GM12873 (cell line): ENCODE measurements around the gene SLC25A31.

Experiments
- TF ChIP-seq, protein P1 (sequence below): IDR thresholded peaks from 2 replicates; pipeline ENCODE4 v1.5.1; 2012; ENCODE audit warnings: low read depth, mild to moderate bottlenecking, moderate library complexity, low read length, control low read depth; ENCODE audit not compliant: insufficient read depth; ENCODE audit errors: missing control alignments

SLC25A31 gene

DNA sequence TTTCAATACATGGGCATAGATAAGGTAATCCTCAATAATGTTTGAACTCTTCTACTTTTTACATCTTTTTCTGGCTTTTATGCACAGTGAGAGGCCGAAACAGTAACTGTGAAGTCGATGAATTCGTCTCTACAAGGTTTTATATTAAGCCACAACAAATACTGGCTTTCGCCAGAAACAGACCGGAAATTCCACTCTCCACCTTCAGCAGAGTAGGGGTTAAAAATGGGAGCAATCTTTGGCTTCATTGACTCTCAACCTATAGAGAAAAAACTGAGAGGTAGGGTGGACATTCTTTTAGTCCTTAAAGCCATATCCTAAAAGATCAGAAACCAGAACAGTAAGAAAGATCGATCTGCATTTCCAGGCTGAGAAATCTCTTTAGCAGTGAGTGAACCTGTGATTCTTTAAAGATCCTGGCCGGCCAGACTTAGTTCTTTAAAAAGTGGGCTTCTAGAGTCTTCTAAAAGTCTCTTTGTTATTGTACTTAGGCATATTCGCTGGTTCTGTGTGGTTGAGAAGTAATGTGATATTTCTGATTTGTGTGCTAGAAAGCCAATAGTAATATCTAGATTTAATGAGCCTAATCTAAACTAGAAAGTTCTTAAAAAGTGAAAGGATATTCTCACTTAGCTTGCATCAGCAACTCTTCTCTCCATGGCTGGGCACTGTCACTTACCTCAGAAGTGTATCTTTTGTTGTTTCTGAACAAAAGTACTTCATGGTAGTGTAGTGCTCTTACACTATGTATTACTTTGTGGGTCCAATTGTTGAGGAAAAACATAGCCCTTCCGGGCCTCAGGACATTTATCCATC, 54.0 kb downstream of the SLC25A31 start:
- TF ChIP-seq, protein P1, sequence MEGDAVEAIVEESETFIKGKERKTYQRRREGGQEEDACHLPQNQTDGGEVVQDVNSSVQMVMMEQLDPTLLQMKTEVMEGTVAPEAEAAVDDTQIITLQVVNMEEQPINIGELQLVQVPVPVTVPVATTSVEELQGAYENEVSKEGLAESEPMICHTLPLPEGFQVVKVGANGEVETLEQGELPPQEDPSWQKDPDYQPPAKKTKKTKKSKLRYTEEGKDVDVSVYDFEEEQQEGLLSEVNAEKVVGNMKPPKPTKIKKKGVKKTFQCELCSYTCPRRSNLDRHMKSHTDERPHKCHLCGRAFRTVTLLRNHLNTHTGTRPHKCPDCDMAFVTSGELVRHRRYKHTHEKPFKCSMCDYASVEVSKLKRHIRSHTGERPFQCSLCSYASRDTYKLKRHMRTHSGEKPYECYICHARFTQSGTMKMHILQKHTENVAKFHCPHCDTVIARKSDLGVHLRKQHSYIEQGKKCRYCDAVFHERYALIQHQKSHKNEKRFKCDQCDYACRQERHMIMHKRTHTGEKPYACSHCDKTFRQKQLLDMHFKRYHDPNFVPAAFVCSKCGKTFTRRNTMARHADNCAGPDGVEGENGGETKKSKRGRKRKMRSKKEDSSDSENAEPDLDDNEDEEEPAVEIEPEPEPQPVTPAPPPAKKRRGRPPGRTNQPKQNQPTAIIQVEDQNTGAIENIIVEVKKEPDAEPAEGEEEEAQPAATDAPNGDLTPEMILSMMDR: no peak

DNA sequence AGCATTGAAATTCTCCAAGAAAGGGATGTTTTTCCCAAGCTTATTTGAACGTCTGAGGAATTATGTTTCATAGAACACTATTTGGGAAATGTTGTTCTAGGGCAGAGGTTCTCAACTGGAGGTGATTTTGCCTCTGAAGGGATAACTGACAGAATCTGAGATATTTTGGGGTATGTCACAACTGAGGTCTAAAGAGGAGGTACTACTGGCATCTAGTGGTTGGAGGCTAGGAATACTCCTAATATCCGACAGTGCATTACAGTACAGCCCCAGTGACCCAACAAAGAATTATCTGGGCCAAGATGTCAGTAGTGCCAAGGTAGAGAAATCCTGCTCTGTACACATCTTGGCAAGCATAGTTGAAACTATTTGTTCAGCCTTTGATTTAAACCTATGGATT, 58.3 kb downstream of the SLC25A31 start:
- TF ChIP-seq, protein P1: peak; percentile 40

DNA sequence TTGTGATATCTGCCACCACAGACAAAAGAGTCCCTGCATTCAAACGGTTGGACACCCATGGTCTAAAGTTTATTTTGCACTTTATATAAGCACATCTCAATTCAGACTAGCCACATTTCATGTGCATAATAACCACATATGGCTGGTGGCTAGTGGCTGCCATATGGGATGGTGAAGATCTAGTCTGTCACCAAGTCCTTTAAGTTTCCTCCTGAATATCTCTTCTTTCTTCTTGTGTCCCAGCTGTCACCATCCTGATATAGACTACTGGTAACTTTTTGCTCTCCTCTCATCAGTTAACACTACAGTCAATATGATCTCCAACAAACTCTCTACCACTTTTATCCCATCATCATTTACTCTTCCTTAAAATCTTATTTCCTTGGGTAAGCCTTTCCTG, 61.2 kb downstream of the SLC25A31 start:
- TF ChIP-seq, protein P1: no peak

DNA sequence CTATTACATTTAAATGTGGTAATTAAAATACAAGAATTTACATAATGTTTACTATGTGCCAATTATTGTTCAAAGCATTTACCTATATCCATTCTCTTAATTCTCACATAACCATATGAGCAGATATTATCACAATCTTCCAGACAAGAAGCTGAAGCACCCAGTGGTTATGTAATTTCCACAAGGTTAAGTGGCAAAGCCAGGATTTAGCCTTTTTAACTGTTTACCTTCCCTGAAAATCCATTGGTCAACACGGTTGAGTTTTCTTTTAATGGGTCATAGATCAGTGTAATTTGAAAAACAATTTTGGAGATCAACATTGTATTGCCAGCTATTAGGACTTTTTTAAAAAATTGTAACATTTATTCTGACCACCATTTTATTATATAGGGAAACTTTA, 63.3 kb downstream of the SLC25A31 start:
- TF ChIP-seq, protein P1: no peak

DNA sequence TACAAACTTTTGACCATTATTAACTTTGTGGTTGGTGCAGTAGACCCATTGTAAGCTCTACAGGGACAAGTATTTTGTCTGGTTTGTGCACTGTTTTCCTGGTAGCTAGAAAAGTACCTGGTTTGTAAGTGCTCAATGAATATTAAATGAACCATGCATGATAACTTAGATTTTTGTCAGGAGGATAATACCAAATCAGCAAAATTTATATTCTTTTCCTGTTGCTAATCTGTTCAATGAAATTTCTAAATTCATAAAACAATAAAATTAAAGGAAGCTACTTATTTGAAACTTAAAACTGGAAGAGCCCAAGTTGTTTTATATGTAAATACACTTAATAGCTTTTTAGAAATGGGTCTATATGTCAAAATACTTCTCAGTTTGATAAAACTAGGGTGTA, 69.5 kb downstream of the SLC25A31 start:
- TF ChIP-seq, protein P1: no peak

DNA sequence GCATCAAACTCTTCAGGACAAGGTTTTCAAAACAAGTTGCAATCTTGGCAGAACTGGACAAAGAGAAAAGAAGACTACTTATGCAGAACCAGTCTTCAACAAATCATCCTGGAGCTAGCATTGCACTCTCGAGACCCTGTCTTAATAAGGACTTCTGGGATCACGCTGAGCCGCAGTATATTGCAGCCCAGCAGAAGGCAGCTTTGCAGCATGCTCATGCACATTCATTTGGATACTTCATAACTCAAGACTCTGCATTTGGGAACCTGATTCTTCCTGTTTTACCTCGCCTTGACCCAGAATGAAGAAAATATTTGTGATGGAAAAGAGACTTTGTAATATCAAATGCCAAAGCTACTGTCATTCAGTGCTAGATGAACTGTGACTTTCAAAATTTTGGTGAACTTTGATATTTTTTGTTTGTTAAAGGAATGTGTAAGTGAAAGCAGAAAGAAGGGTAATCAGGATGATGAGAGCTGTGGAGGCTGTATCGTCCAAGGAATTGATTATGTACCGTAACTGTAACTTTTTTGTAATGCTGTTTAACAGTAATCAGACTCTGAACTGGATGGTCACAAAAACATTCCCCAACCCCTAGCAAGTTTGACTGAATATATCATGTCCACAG, 79.1 kb downstream of the SLC25A31 start:
- TF ChIP-seq, protein P1: no peak

DNA sequence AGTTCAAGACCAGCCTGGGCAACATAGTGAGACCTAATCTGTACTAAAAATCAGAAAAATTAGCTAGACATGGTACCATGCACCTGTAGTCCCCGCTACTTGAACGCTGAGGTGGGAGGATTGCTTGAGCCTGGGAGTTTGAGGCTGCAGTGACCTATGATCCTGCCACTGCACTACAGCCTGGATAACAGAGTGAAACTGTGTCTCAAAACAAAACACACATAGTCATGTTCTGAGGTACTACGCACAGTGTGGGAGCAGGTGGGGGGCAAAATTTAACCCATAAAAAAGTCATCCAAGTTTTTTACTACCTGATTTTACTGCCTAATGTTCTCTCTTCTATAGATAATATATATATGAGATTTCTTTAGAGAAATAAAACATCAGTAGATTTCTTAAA, 80.4 kb downstream of the SLC25A31 start:
- TF ChIP-seq, protein P1: no peak
